Loucy (cell line): Measurements from ENCODE around the gene RWDD4.

ENCODE experiments used
- H2AFZ ChIP-seq: fragments of 200-600 bp; sonication (generic); 2 replicates; pipeline ENCODE4 v1.6.0; 2016; ENCODE audit warnings: antibody characterized with exemption, mild to moderate bottlenecking, low read length, moderate library complexity
- H3F3A ChIP-seq: fragments of 200-600 bp; 2 replicates; pipeline ENCODE4 v1.6.0; 2016; ENCODE audit warnings: antibody characterized with exemption, low read depth, mild to moderate bottlenecking
- H3K27me3 ChIP-seq: fragments of 200-600 bp; sonication (generic); 2 replicates; pipeline ENCODE4 v1.6.1; 2014; ENCODE audit warnings: low read length, mild to moderate bottlenecking; ENCODE audit not compliant: insufficient read depth, poor library complexity, severe bottlenecking
- H3K36me3 ChIP-seq: fragments of 200-600 bp; sonication (generic); 2 replicates; pipeline ENCODE4 v1.6.1; 2016; ENCODE audit warnings: low read length; ENCODE audit not compliant: insufficient read depth
- H3K4me1 ChIP-seq: fragments of 200-600 bp; sonication (generic); 2 replicates; pipeline ENCODE4 v1.5.1; 2014; ENCODE audit warnings: low read length, mild to moderate bottlenecking; ENCODE audit not compliant: insufficient read depth, poor library complexity, severe bottlenecking
- H3K4me2 ChIP-seq: fragments of 200-600 bp; sonication (generic); 2 replicates; pipeline ENCODE4 v1.6.0; 2014; ENCODE audit warnings: antibody characterized with exemption, low read length, low read depth, mild to moderate bottlenecking; ENCODE audit not compliant: poor library complexity, severe bottlenecking
- H3K4me3 ChIP-seq: fragments of 200-600 bp; sonication (generic); 2 replicates; pipeline ENCODE4 v1.5.1; 2014; ENCODE audit warnings: low read length, mild to moderate bottlenecking, mixed read lengths; ENCODE audit not compliant: poor library complexity, severe bottlenecking
- H3K79me2 ChIP-seq: fragments of 200-600 bp; sonication (generic); 2 replicates; pipeline ENCODE4 v1.6.1; 2014; ENCODE audit warnings: low read length; ENCODE audit not compliant: insufficient read depth
- H3K9ac ChIP-seq: fragments of 200-600 bp; sonication (generic); 2 replicates; pipeline ENCODE4 v1.6.0; 2014; ENCODE audit warnings: mild to moderate bottlenecking, low read depth, low read length, moderate library complexity; ENCODE audit not compliant: poor library complexity, severe bottlenecking
- H3K9me2 ChIP-seq: fragments of 200-600 bp; sonication (generic); replicated peaks from 2 replicates; pipeline ENCODE4 v1.6.1; 2016; ENCODE audit warnings: low read depth, low read length, mixed read lengths
- H3K9me3 ChIP-seq: fragments of 200-600 bp; sonication (generic); 2 replicates; pipeline ENCODE4 v1.6.1; 2014; ENCODE audit warnings: mild to moderate bottlenecking, antibody characterized with exemption, low read length, low read depth; ENCODE audit not compliant: insufficient read depth
- H4K20me1 ChIP-seq: fragments of 200-600 bp; sonication (generic); 2 replicates; pipeline ENCODE4 v1.6.0; 2014; ENCODE audit warnings: antibody characterized with exemption, low read length, mild to moderate bottlenecking; ENCODE audit not compliant: insufficient read depth, poor library complexity, severe bottlenecking
- EZH2phosphoT487 ChIP-seq: fragments of 200-600 bp; IDR thresholded peaks from 2 replicates; pipeline ENCODE4 v1.6.1; 2018; ENCODE audit warnings: antibody characterized with exemption, mild to moderate bottlenecking, moderate library complexity, borderline replicate concordance
- TF ChIP-seq, protein P1 (sequence below): fragments of 200-600 bp; sonication (generic); conservative IDR thresholded peaks from 2 replicates; pipeline ENCODE4 v1.5.1; 2014; ENCODE audit warnings: mild to moderate bottlenecking, antibody characterized with exemption, low read length

RWDD4 gene

DNA sequence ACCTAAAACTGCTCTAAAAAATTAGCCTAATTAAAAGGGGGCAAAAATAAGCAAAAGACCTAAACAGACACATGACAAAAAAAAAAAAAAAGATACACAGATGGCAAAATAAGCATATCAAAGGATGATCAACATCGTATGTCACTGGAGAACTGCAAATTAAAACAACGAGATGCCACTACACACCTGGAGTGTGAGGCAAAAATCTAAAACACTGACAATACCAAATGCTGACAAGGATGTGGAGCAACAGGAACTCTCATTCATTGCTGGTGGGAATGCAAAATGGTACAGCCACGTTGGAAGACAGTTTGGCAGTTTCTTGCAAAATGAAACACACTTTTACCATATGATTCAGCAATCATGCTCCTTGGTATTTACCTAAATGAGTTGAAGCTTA lies 64.2 kb downstream of the RWDD4 start:
- Histone ChIP-seq H3K9me2 (no peaks in the 10 kb centered on the region), H3K36me3 (no peaks in the 10 kb centered on the region), H3K4me3 (no peak overlapping the region), H3K9ac (no peak overlapping the region), H3K79me2 (no peaks in the 10 kb centered on the region), H3K4me2 (no peak overlapping the region), H3K9me3 (no peaks in the 10 kb centered on the region), H3K27me3 (no peaks in the 10 kb centered on the region), H4K20me1 (no peaks in the 10 kb centered on the region), H2AFZ (no peak overlapping the region), H3F3A (no peaks in the 10 kb centered on the region), H3K4me1 (no peaks in the 10 kb centered on the region)
- TF ChIP-seq, protein P1, sequence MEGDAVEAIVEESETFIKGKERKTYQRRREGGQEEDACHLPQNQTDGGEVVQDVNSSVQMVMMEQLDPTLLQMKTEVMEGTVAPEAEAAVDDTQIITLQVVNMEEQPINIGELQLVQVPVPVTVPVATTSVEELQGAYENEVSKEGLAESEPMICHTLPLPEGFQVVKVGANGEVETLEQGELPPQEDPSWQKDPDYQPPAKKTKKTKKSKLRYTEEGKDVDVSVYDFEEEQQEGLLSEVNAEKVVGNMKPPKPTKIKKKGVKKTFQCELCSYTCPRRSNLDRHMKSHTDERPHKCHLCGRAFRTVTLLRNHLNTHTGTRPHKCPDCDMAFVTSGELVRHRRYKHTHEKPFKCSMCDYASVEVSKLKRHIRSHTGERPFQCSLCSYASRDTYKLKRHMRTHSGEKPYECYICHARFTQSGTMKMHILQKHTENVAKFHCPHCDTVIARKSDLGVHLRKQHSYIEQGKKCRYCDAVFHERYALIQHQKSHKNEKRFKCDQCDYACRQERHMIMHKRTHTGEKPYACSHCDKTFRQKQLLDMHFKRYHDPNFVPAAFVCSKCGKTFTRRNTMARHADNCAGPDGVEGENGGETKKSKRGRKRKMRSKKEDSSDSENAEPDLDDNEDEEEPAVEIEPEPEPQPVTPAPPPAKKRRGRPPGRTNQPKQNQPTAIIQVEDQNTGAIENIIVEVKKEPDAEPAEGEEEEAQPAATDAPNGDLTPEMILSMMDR: no peak
- no peak for TF ChIP-seq EZH2phosphoT487

DNA sequence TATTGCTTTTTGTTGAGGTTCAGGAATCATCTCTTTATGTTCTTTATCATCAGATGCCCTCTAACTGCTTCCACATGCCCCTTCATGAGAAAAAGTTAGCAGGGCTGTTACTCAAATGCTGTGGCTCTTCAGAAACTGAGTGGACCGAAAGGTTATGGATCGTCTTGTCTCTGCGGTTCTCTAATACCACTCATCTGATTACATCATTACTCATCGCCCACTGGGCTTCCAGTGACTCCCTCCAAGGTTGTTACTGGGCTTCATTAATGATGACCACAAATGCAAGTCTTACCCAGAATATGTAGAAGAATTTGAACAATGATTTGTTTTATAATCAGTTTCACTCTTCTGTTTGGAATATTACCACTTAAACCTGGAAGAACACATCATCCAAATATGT lies 67.7 kb downstream of the RWDD4 start:
- no peak overlapping the region for H2AFZ ChIP-seq
- no peaks in the 10 kb centered on the region for H3K79me2 ChIP-seq
- H3K9me2 ChIP-seq: no peaks in the 10 kb centered on the region
- H3K9ac ChIP-seq: no peak overlapping the region
- H3K4me3 ChIP-seq: no peak overlapping the region
- no peaks in the 10 kb centered on the region for H3K27me3 ChIP-seq
- no peak overlapping the region for H3K4me2 ChIP-seq
- TF ChIP-seq, protein P1: no peak
- no peak for TF ChIP-seq EZH2phosphoT487
- H3K9me3 ChIP-seq: no peaks in the 10 kb centered on the region
- no peaks in the 10 kb centered on the region for H3K36me3 ChIP-seq
- no peaks in the 10 kb centered on the region for H3K4me1 ChIP-seq
- H3F3A ChIP-seq: no peaks in the 10 kb centered on the region
- H4K20me1 ChIP-seq: no peaks in the 10 kb centered on the region
